Midbrain (tissue), 1 donor: ENCODE measurements around the gene ANO10.

ENCODE experiments used
- DNase-seq: peaks from one replicate; lab custom pipeline; 2025; lab: John Stamatoyannopoulos, UW

The ANO10 gene

GRCh38 chr3:43316783-43317460 lies 304.9 kb downstream of the ANO10 start:
- DNase-seq = no peak
